Adrenal gland (tissue), 12 donors: Measurements from ENCODE around the gene CPA5. TPM values are rescaled to one million over a fixed set of nuclear protein-coding genes. Genes with fewer than 3 reads are reported as not detected.

Source experiments
- DNase-seq, 7 donors: peaks; one replicate each; pipeline ENCODE4 v3.0.0-alpha.2; 2019 to 2020
- H3K27ac ChIP-seq, 5 donors: fragments of 200-600 bp; sonication (generic) in 4 of 5; 1 replicate in 3 of 5; 2 replicates in 2 of 5; pipeline versions ENCODE4 v1.5.1 to v1.8.0; 2016 to 2020; ENCODE audit warnings: mild to moderate bottlenecking in 1 of 5
- H3K27me3 ChIP-seq: fragments of 200-600 bp; 2 replicates; pipeline ENCODE4 v1.8.0; 2021
- H3K36me3 ChIP-seq, 2 donors: fragments of 200-600 bp; replicated peaks in 1 of 2; 1 replicate in 1 of 2; 2 replicates in 1 of 2; pipeline versions ENCODE4 v1.5.1 to v1.8.0; 2018 to 2022
- H3K4me1 ChIP-seq, 2 donors: fragments of 200-600 bp; replicated peaks in 1 of 2; 1 replicate in 1 of 2; 2 replicates in 1 of 2; pipeline versions ENCODE4 v1.5.1 to v1.8.0; 2018 to 2021
- H3K4me3 ChIP-seq, 4 donors: fragments of 200-600 bp; sonication (generic) in 3 of 4; one replicate each; pipeline ENCODE4 v1.5.1; 2016 to 2018
- H3K9me3 ChIP-seq, 3 donors: fragments of 200-600 bp; sonication (generic) in 1 of 3; replicated peaks in 1 of 3; 1 replicate in 2 of 3; 2 replicates in 1 of 3; pipeline versions ENCODE4 v1.5.1 to v1.8.0; 2016 to 2021
- POLR2A ChIP-seq, 2 donors: fragments of 450-650 bp; IDR thresholded peaks; one replicate each; pipeline ENCODE4 v1.6.1; 2017; ENCODE audit warnings: antibody characterized with exemption in 2 of 2, mild to moderate bottlenecking in 2 of 2, moderate library complexity in 1 of 2
- WGBS, 4 donors: extraction: QIAGEN DNeasy Blood & Tissue Kit in 2 of 4; methylation state at CpG; one replicate each; pipeline versions ENCODE4 v1.1.5 to v1.1.7; 2013 to 2017; 5-methylcytosine and 5-hydroxymethylcytosine counted together
- intact Hi-C, 2 donors: fragments of 100-400 bp; cut with DNase I; formaldehyde crosslinking; loops; one replicate each; pipeline versions ENCODE4 v1.14.1 to v1.15.0; 2022 to 2023
- polyA plus RNA-seq, 3 donors: library from polyadenylated mRNA; stranded (reverse); fragments of 200-250 nt in 2 of 3; fragments of 350-450 nt in 1 of 3; fragmentation: Illumina TruSeq in 1 of 3; extraction: RNeasy Lipid Tissue Mini Kit (QIAGEN cat#74804) in 1 of 3; gene quantifications; one replicate each; pipeline ENCODE4 v1.2.3, GENCODE V29; 2013 to 2014
- total RNA-seq, 9 donors: library from RNA; depleted of rRNA in 4 of 9; stranded (reverse); fragments of >200 nt in 4 of 9; fragments of 120-200 nt in 1 of 9; fragmentation: NEBNext Ultra II Directional in 1 of 9; extraction: Animal tissue kit (Norgen Biotek cat#: 25700) in 1 of 9; gene quantifications; one replicate each; pipeline versions ENCODE4 v1.1.0 to v1.2.4, GENCODE V29; 2013 to 2023
- TF ChIP-seq, protein P1 (sequence below), 6 experiments: fragments of 450-650 bp in 4 of 6; fragments of 200-600 bp in 2 of 6; sonication (generic) in 1 of 6; IDR thresholded peaks; 1 replicate in 5 of 6; 2 replicates in 1 of 6; pipeline versions ENCODE4 v1.5.1 to v1.8.0; 2016 to 2021; ENCODE audit warnings: antibody characterized with exemption in 6 of 6, mild to moderate bottlenecking in 2 of 6, moderate library complexity in 1 of 6
- donor health status: healthy with polysubstance abuse.
- donor health status: Bipolar disorder and iron deficiency.
- donor health status: DM: yes; HTN: yes; CAD: no.
- donor health status: DM: no; HTN: no; CAD: no.
- donor health status: DM: no; HTN: no; CAD: no.
- donor health status: DM: yes; HTN: yes; CAD: no.

Gene CPA5
- total and polyA plus RNA-seq, 12 donors, result 0.24 to 0.65 (median 0.29) TPM; not detected in 8

DNA sequence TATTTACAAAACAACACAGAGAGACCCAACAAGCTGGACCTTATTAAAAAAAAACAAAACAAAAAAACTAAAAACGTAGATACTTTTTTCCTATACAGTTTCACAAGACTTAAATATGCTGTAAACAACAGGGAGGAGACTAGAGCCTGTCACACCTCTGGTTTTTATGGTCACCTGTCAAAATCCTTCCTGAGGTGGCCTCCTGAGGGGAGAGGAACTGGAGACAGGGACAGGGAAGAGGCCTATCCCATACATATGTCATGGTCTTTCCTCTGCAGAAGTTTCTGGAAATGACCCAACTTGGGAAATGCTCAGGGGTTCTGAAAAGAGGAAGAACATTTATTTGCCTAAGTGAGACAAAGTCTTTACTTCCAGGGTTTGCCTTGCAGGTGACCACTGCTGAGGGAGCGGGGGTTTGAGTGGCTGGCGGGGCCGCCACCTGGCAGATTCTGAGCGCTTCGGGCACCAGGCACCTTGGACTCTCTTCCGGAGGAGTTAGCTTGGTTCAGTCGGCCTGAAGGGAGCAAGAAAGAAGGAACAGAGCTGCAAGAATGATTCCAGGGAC lies 54.0 kb downstream of the CPA5 start:
- intact Hi-C loops, result no loop called here
- no peaks in the 10 kb centered on the region for H3K27me3 ChIP-seq
- DNase-seq, result no peak
- no peak overlapping the region for H3K4me3 ChIP-seq
- H3K36me3 ChIP-seq, result no peaks in the 10 kb centered on the region
- TF ChIP-seq, protein P1, sequence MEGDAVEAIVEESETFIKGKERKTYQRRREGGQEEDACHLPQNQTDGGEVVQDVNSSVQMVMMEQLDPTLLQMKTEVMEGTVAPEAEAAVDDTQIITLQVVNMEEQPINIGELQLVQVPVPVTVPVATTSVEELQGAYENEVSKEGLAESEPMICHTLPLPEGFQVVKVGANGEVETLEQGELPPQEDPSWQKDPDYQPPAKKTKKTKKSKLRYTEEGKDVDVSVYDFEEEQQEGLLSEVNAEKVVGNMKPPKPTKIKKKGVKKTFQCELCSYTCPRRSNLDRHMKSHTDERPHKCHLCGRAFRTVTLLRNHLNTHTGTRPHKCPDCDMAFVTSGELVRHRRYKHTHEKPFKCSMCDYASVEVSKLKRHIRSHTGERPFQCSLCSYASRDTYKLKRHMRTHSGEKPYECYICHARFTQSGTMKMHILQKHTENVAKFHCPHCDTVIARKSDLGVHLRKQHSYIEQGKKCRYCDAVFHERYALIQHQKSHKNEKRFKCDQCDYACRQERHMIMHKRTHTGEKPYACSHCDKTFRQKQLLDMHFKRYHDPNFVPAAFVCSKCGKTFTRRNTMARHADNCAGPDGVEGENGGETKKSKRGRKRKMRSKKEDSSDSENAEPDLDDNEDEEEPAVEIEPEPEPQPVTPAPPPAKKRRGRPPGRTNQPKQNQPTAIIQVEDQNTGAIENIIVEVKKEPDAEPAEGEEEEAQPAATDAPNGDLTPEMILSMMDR (IDR thresholded peaks at IDR 0.05), result no peak
- TF ChIP-seq POLR2A (IDR thresholded peaks at IDR 0.05), result no peak
- H3K27ac ChIP-seq, result peak overlapping the region in 1 of 5 donors; percentile 18
- no peaks in the 10 kb centered on the region for H3K9me3 ChIP-seq
- WGBS, 4 donors, result 75 to 85% (median 78%) methylated on average over 4 to 8 of the region's 8 CpGs
- peaks cover 9 to 28% of the 10 kb centered on the region in 2 donors for H3K4me1 ChIP-seq

DNA sequence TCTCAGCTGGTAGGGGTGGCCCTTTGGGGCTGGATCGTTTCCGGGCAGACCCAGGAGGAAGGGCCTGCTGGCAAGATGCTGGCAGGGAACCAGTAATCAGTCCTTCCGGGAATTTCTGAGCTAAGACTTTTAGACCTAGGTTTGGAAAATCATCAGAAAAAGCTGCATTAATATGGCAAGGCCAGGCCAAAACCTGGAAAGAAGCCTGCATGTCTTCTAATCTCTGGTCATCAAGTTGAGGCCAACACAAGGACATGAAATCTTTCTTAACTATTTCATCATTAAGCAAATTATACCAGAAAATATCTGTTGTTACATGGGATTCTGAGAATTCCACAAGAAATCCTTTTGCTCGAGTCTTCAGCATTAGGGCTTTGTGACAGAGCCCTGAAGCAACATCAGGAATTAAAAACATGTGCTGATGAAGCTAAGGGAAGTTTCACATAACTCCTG lies 55.5 kb downstream of the CPA5 start:
- DNase-seq, result peak in 4 of 7 donors; percentile 14 to 79 (median 54)
- Histone ChIP-seq H3K36me3 (no peaks in the 10 kb centered on the region), H3K27me3 (no peaks in the 10 kb centered on the region), H3K27ac (peak overlapping the region in 3 of 5 donors; percentile 32 to 85 (median 51)), H3K4me1 (peaks cover 9 to 26% of the 10 kb centered on the region in 2 donors), H3K9me3 (no peaks in the 10 kb centered on the region), H3K4me3 (no peak overlapping the region)
- WGBS, 4 donors, result 27 to 58% (median 37%) methylated on average over 4 of the region's 4 CpGs
- intact Hi-C loops, result no loop called here
- TF ChIP-seq POLR2A (IDR thresholded peaks at IDR 0.05), result no peak
- TF ChIP-seq, protein P1 (IDR thresholded peaks at IDR 0.05), result no peak

DNA sequence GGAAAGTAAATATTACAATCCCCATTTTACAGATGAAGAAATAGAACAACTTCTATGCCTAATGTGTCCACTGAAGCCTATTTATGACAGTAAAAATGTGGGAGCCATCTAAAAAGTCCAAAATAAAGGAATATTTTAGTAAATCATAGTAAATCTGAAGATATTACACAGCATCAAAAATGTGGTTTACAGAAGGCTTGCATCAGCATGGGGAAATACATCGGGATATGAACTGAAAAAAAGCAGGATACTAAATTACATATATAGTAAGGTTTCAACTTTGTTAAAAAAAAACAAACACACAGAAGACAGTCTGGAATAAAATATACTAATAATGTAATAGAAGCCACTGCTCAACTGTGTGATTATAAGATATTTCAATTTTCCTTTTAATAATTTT lies 56.5 kb downstream of the CPA5 start:
- 79 to 97% (median 91%) methylated on average over 1 of the region's 1 CpG for WGBS, 4 donors
- TF ChIP-seq, protein P1 (IDR thresholded peaks at IDR 0.05), result no peak
- no peak for TF ChIP-seq POLR2A (IDR thresholded peaks at IDR 0.05)
- no peaks in the 10 kb centered on the region for H3K9me3 ChIP-seq
- peak overlapping the region in 1 of 5 donors; percentile 85 for H3K27ac ChIP-seq
- no peak for DNase-seq
- no peak overlapping the region for H3K4me3 ChIP-seq
- no peaks in the 10 kb centered on the region for H3K36me3 ChIP-seq
- H3K4me1 ChIP-seq, result peaks cover 9 to 26% of the 10 kb centered on the region in 2 donors
- H3K27me3 ChIP-seq, result no peaks in the 10 kb centered on the region
- intact Hi-C loops, result no loop called here

DNA sequence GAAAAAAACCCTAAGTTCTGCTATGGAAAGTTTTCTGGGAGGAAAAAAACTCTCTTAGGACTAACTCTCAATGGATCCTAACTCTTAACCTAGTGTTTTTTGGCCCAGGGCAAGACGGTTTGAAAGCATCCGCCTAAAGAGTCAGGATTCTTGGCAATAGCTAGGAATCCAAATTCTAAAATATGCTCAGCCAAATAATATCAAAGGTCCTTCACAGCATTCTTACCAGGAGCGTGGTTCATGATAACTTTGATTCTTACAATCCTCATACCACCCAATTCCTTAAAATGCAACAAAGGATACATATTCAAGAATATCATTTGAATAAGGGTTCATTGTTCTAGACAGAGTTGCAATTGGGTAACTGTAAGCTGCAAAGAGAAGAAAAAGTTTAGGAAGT lies 57.0 kb downstream of the CPA5 start:
- no peak for DNase-seq
- H3K27ac ChIP-seq, result peak overlapping the region in 1 of 5 donors; percentile 46
- no peaks in the 10 kb centered on the region for H3K36me3 ChIP-seq
- H3K4me3 ChIP-seq, result no peak overlapping the region
- H3K9me3 ChIP-seq, result no peaks in the 10 kb centered on the region
- intact Hi-C loops, result no loop called here
- 72 to 91% (median 78%) methylated on average over 3 of the region's 3 CpGs for WGBS, 4 donors
- TF ChIP-seq, protein P1 (IDR thresholded peaks at IDR 0.05), result no peak
- TF ChIP-seq POLR2A (IDR thresholded peaks at IDR 0.05), result no peak
- no peaks in the 10 kb centered on the region for H3K27me3 ChIP-seq
- H3K4me1 ChIP-seq, result peaks cover 9 to 26% of the 10 kb centered on the region in 2 donors
